ENCODE data around the gene CNOT8. TPM values are rescaled to one million over a fixed set of nuclear protein-coding genes. Genes with fewer than 3 reads are reported as not detected.

Gene CNOT8
- total and polyA plus RNA-seq, 9 of the 15 experiments (the other 6 are each of a cell fraction or from before 2014, with no cell fraction given): 15.2 to 68.9 (median 52.1) TPM

DNA sequence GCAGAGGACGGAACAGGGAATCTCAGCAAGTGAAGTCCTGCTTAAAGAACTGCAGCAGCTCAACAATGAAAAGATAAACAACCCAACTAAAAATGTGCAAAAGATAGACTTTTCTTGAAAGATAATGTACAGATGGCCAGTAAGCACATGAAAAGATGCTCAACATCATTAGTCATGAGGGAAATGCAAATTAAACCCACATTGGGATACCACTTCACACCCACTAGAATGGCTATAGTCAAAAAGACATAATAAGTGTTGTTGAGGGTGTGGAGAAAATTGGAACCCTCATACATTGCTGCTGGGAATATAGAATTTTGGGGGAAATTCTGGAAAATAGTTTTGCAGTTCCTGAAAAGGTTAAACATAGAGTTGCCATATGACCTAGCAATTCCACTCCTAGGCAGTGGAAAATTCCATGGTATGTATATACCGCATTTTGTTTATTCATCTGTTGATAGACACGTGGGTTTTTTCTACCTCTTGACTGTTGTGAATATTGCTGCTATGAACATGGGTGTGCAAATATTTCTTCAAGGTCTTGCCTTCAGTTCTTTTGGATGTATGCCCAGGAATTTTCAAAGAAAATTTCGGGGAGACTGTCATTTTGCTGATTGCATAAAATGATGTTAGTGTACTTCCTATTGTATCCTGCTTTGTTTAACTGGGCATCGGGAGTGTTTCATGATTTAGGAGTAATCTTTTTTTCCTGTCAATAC is 7.2 kb downstream of the CNOT8 start:
- Histone ChIP-seq H2AFZ (ENCODE audit: low read depth, low read length) (no peak overlapping the region), H3K4me3 (no peak overlapping the region), H3K79me2 (ENCODE audit: control insufficient read depth, insufficient read depth, low read length) (peaks cover 50% of the 10 kb centered on the region), H3K27ac (ENCODE audit: extremely low read depth, low read depth, low read length) (no peak overlapping the region), H3K4me2 (ENCODE audit: insufficient read depth, low read length) (no peak overlapping the region), H3K36me3 (ENCODE audit: control insufficient read depth, insufficient read depth, low read length) (peaks cover 70% of the 10 kb centered on the region), H3K9ac (ENCODE audit: insufficient read depth in 1 of 2, low read depth in 2 of 2, low read length in 2 of 2) (no peak overlapping the region), H3K9me1 (ENCODE audit: control insufficient read depth, insufficient read depth, low read length) (no peaks in the 10 kb centered on the region), H3K27me3 (ENCODE audit: control insufficient read depth in 2 of 2, insufficient read depth in 2 of 2, low read length in 2 of 2) (no peaks in the 10 kb centered on the region), H4K20me1 (replicated peaks; ENCODE audit: control insufficient read depth, insufficient read depth, low read length) (no peaks in the 10 kb centered on the region; the same call in 1 of the 2 replicates), H3K9me3 (replicated peaks; ENCODE audit: control insufficient read depth, insufficient read depth, low read depth, low read length) (no peaks in the 10 kb centered on the region), H3K4me1 (replicated peaks in 1 of 2; ENCODE audit: control insufficient read depth in 2 of 2, insufficient read depth in 2 of 2, low read length in 2 of 2) (peaks cover under 1 to 5% of the 10 kb centered on the region in 2 experiments; a peak in 3 of 5 replicates)
- POLR2A ChIA-PET: no interaction called here
- DNase-seq (ENCODE audit: extremely low read depth in 1 of 4, low spot score in 3 of 4) (no peak), ATAC-seq (no peak), FAIRE-seq (no peak)
- TF ChIP-seq ZNF263 (CRISPR knock-in tag; IDR thresholded peaks at IDR 0.05; ENCODE audit: borderline replicate concordance): no peak
- no TSS peak for BruUV-seq (replicated peaks)
- 83% methylated on average over 5 of the region's 5 CpGs for WGBS (ENCODE audit: insufficient coverage, low coverage, missing lambda C conversion rate)
- CTCF ChIA-PET (ENCODE audit: low intra/inter-chr PET ratio): no interaction called here
- in situ Hi-C loops (cut with MboI): no loop called here
- intact Hi-C loops (cut with micrococcal nuclease): no loop called here

DNA sequence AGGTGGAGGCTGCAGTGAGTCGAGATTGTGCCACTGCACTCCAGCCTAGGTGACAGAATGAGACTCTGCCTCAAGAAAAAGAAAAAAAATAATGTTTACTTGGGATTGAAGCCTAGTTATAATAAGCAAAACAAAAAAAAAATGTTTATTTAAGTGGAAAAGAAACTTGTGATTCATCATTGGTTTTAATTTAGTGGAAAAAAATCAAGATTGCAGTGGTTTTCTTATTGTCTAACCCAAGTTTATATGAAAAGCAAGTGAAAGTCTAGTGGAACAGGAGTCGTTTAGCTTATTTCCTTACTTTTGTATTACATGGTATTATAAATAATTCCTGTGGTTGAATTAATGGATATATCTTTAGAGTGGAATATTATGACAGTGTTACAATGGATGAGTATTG is 8.4 kb downstream of the CNOT8 start:
- Histone ChIP-seq H3K4me3 (no peak overlapping the region), H3K9me3 (replicated peaks; ENCODE audit: control insufficient read depth, insufficient read depth, low read depth, low read length) (no peaks in the 10 kb centered on the region), H3K27ac (ENCODE audit: extremely low read depth, low read depth, low read length) (no peak overlapping the region), H3K79me2 (ENCODE audit: control insufficient read depth, insufficient read depth, low read length) (peaks cover 38% of the 10 kb centered on the region), H4K20me1 (replicated peaks; ENCODE audit: control insufficient read depth, insufficient read depth, low read length) (no peaks in the 10 kb centered on the region; the same call in 1 of the 2 replicates), H3K9me1 (ENCODE audit: control insufficient read depth, insufficient read depth, low read length) (no peaks in the 10 kb centered on the region), H2AFZ (ENCODE audit: low read depth, low read length) (no peak overlapping the region), H3K27me3 (ENCODE audit: control insufficient read depth in 2 of 2, insufficient read depth in 2 of 2, low read length in 2 of 2) (no peaks in the 10 kb centered on the region), H3K4me2 (ENCODE audit: insufficient read depth, low read length) (no peak overlapping the region), H3K36me3 (ENCODE audit: control insufficient read depth, insufficient read depth, low read length) (peaks cover 80% of the 10 kb centered on the region), H3K9ac (ENCODE audit: insufficient read depth in 1 of 2, low read depth in 2 of 2, low read length in 2 of 2) (no peak overlapping the region), H3K4me1 (replicated peaks in 1 of 2; ENCODE audit: control insufficient read depth in 2 of 2, insufficient read depth in 2 of 2, low read length in 2 of 2) (peaks cover 0 to under 1% of the 10 kb centered on the region in 2 experiments; a peak in 1 of 5 replicates)
- in situ Hi-C loops (cut with MboI) (no loop called here), intact Hi-C loops (cut with micrococcal nuclease) (no loop called here)
- BruUV-seq (replicated peaks): no TSS peak
- ChIA-PET CTCF (ENCODE audit: low intra/inter-chr PET ratio) (no interaction called here), POLR2A (interaction anchor here (0.7 to 2.6 kb wide), 2 partner anchors 11 to 216 kb away, joined by 3 to 11 read pairs; no protein-coding TSS in a partner anchor)
- WGBS (ENCODE audit: insufficient coverage, low coverage, missing lambda C conversion rate): 88% methylated on average over 2 of the region's 2 CpGs
- DNase-seq (ENCODE audit: extremely low read depth in 1 of 4, low spot score in 3 of 4) (no peak), FAIRE-seq (no peak), ATAC-seq (no peak)
- TF ChIP-seq DLX4 (CRISPR knock-in tag; IDR thresholded peaks at IDR 0.05) (no peak), FOXP1 (CRISPR knock-in tag; IDR thresholded peaks at IDR 0.05) (no peak), STAT5A (IDR thresholded peaks at IDR 0.05; ENCODE audit: borderline replicate concordance, low read length) (no peak), LARP7 (IDR thresholded peaks at IDR 0.05) (no peak), PHF20 (IDR thresholded peaks at IDR 0.05; ENCODE audit: partially characterized antibody) (no peak), SNRNP70 (optimal IDR thresholded peaks at IDR 0.05; ENCODE audit: low read depth, low read length) (no peak), ZNF316 (IDR thresholded peaks at IDR 0.05) (no peak), BCL6 (CRISPR knock-in tag; IDR thresholded peaks at IDR 0.05) (no peak), ZNF384 (IDR thresholded peaks at IDR 0.05; ENCODE audit: low read depth, low read length) (no peak), ETS2 (tag; IDR thresholded peaks at IDR 0.05; ENCODE audit: borderline replicate concordance, poor library complexity, severe bottlenecking) (no peak), MTA1 (IDR thresholded peaks at IDR 0.05; ENCODE audit: borderline replicate concordance) (no peak), ZNF347 (CRISPR knock-in tag; IDR thresholded peaks at IDR 0.05; ENCODE audit: low read depth) (no peak), EWSR1 (IDR thresholded peaks at IDR 0.05; ENCODE audit: borderline replicate concordance, low read depth, partially characterized antibody) (no peak), HLTF (IDR thresholded peaks at IDR 0.05) (no peak)
